IMR-90 (cell line): Measurements from ENCODE around the gene DNAH3. TPM values are rescaled to one million over a fixed set of nuclear protein-coding genes. Genes with fewer than 3 reads are reported as not detected.

Experiments used
- ATAC-seq: fragments of 200-7000 bp; cut with Tn5 transposase; 2 replicates; pipeline ENCODE4 v1.9.1; 2020; ENCODE audit warnings: low read depth, mild to moderate bottlenecking, moderate library complexity
- BruUV-seq: library from RNA; stranded (reverse); fragments of 400-500 nt; replicated peaks from 2 replicates; lab custom pipeline; 2021; lab: Mats Ljungman, UMichigan
- CTCF ChIA-PET: fragments of 300-600 bp; formaldehyde crosslinking; extraction: SDS; loops from one replicate; lab custom pipeline; 2021; ENCODE audit warnings: antibody characterized with exemption; lab: Yijun Ruan, JAX
- POLR2A ChIA-PET: fragments of 300-600 bp; sonication (Branson Sonifier 250); formaldehyde crosslinking; loops from one replicate; lab custom pipeline; 2022; ENCODE audit warnings: antibody characterized with exemption; ENCODE audit not compliant: unreplicated experiment; lab: Charles Lee
- DNase-seq: peaks from one replicate; pipeline ENCODE4 v3.0.0; 2013
- H2AFZ ChIP-seq: replicated peaks from 2 replicates; pipeline ENCODE3; 2013; ENCODE audit warnings: low read length, mild to moderate bottlenecking; ENCODE audit not compliant: poor library complexity
- H2AK5ac ChIP-seq: 2 replicates; pipeline ENCODE4 v1.6.1; 2013; ENCODE audit warnings: low read depth, low read length, inconsistent platforms
- H2AK9ac ChIP-seq: replicated peaks from 2 replicates; pipeline ENCODE3; 2013; ENCODE audit warnings: mild to moderate bottlenecking, low read depth, low read length, moderate library complexity; ENCODE audit not compliant: poor library complexity
- H2BK120ac ChIP-seq: 2 replicates; pipeline ENCODE4 v1.6.1; 2013; ENCODE audit warnings: low read depth, low read length, inconsistent platforms
- H2BK15ac ChIP-seq: 3 replicates; pipeline ENCODE4 v1.6.1; 2013; ENCODE audit warnings: low read depth, low read length, inconsistent platforms
- H2BK20ac ChIP-seq: 2 replicates; pipeline ENCODE4 v1.6.1; 2013; ENCODE audit warnings: low read depth, mild to moderate bottlenecking, inconsistent platforms, low read length, moderate library complexity
- H2BK5ac ChIP-seq: 2 replicates; pipeline ENCODE4 v1.6.1; 2013; ENCODE audit warnings: mild to moderate bottlenecking, low read depth, low read length, inconsistent platforms; ENCODE audit not compliant: poor library complexity, severe bottlenecking
- H3K14ac ChIP-seq: replicated peaks from 2 replicates; pipeline ENCODE4 v1.6.1; 2013; ENCODE audit warnings: low read depth, low read length, inconsistent platforms
- H3K18ac ChIP-seq: 2 replicates; pipeline ENCODE4 v1.6.1; 2013; ENCODE audit warnings: low read depth, low read length, control low read depth
- H3K23ac ChIP-seq: 2 replicates; pipeline ENCODE4 v1.6.1; 2013; ENCODE audit warnings: low read depth, low read length, inconsistent platforms
- H3K27ac ChIP-seq: 2 replicates; pipeline ENCODE4 v1.5.1; 2013; ENCODE audit warnings: mild to moderate bottlenecking, control low read depth, low read length; ENCODE audit not compliant: insufficient read depth
- H3K27me3 ChIP-seq: 2 replicates; pipeline ENCODE4 v1.6.1; 2013; ENCODE audit warnings: low read length; ENCODE audit not compliant: control insufficient read depth, insufficient read depth
- H3K36me3 ChIP-seq: 2 replicates; pipeline ENCODE4 v1.6.1; 2013; ENCODE audit warnings: low read length, mixed read lengths; ENCODE audit not compliant: control insufficient read depth, insufficient read depth
- H3K4ac ChIP-seq: 2 replicates; pipeline ENCODE4 v1.6.1; 2013; ENCODE audit warnings: low read depth, low read length, inconsistent platforms
- H3K4me1 ChIP-seq: 2 replicates; pipeline ENCODE4 v1.6.1; 2013; ENCODE audit warnings: low read length, mixed read lengths; ENCODE audit not compliant: control insufficient read depth, insufficient read depth
- H3K4me2 ChIP-seq: 2 replicates; pipeline ENCODE4 v1.6.1; 2013; ENCODE audit warnings: low read depth, mild to moderate bottlenecking, control low read depth, low read length, moderate library complexity
- H3K4me3 ChIP-seq: 2 replicates; pipeline ENCODE4 v1.5.1; 2013; ENCODE audit warnings: low read depth, mild to moderate bottlenecking, control low read depth, low read length, moderate library complexity; ENCODE audit not compliant: insufficient read depth
- H3K56ac ChIP-seq: 2 replicates; pipeline ENCODE4 v1.6.1; 2013; ENCODE audit warnings: low read length, inconsistent platforms; ENCODE audit not compliant: insufficient read depth; ENCODE audit errors: extremely low read depth
- H3K79me1 ChIP-seq, 2 experiments: 2 replicates each; pipeline ENCODE4 v1.6.1; 2013; ENCODE audit warnings: low read length in 2 of 2, inconsistent platforms in 1 of 2, low read depth in 1 of 2
- H3K9ac ChIP-seq: 2 replicates; pipeline ENCODE4 v1.6.1; 2013; ENCODE audit warnings: low read depth, low read length, control low read depth
- H3K9me1 ChIP-seq: 2 replicates; pipeline ENCODE4 v1.6.1; 2013; ENCODE audit warnings: low read length, inconsistent platforms; ENCODE audit not compliant: insufficient read depth
- H3K9me3 ChIP-seq: 2 replicates; pipeline ENCODE4 v1.6.1; 2013; ENCODE audit warnings: low read length; ENCODE audit not compliant: control insufficient read depth, insufficient read depth
- H4K20me1 ChIP-seq: 2 replicates; pipeline ENCODE4 v1.6.1; 2013; ENCODE audit warnings: low read length, inconsistent platforms; ENCODE audit not compliant: insufficient read depth
- H4K5ac ChIP-seq: 2 replicates; pipeline ENCODE4 v1.6.1; 2013; ENCODE audit warnings: mild to moderate bottlenecking, low read depth, low read length, control low read depth
- H4K8ac ChIP-seq, 2 experiments: 2 replicates each; pipeline ENCODE4 v1.6.1; 2013; ENCODE audit warnings: low read depth in 2 of 2, low read length in 2 of 2, control low read depth in 1 of 2, inconsistent platforms in 1 of 2
- H4K91ac ChIP-seq: 2 replicates; pipeline ENCODE4 v1.6.1; 2013; ENCODE audit warnings: low read depth, low read length, inconsistent platforms; ENCODE audit not compliant: insufficient read depth
- CEBPB ChIP-seq: IDR thresholded peaks from 2 replicates; pipeline ENCODE4 v1.6.1; 2012; ENCODE audit warnings: low read depth, low read length, improper control_type of control experiment
- MAZ ChIP-seq: IDR thresholded peaks from 2 replicates; pipeline ENCODE4 v1.6.1; 2012; ENCODE audit warnings: low read depth, mild to moderate bottlenecking, low read length, improper control_type of control experiment, moderate library complexity, borderline replicate concordance
- USF2 ChIP-seq: fragments of 150-350 bp; IDR thresholded peaks from 2 replicates; pipeline ENCODE4 v1.6.1; 2017; ENCODE audit warnings: mild to moderate bottlenecking, antibody characterized with exemption, low read length, low read depth
- WGBS, 2 experiments: methylation state at CpG; one replicate each; pipeline versions ENCODE4 v1.1.5 to v1.1.7; 2013; ENCODE audit warnings: missing lambda C conversion rate in 2 of 2; ENCODE audit not compliant: insufficient read length in 1 of 2; ENCODE audit errors: extremely low coverage in 2 of 2; 5-methylcytosine and 5-hydroxymethylcytosine counted together
- dilution Hi-C: fragments of 300-500 bp; cut with HindIII; formaldehyde crosslinking; loops from one replicate; pipeline ENCODE4 v1.14.3; 2018; ENCODE audit warnings: low sequenced_read_pairs; ENCODE audit not compliant: unreplicated experiment
- in situ Hi-C: fragments of 300-500 bp; cut with MboI; formaldehyde crosslinking; loops from 3 replicates; pipeline ENCODE4 v1.14.3; 2019; ENCODE audit warnings: low sequenced_read_pairs, inconsistent platforms, mixed read lengths
- intact Hi-C: fragments of 100-400 bp; cut with micrococcal nuclease; formaldehyde crosslinking; loops from 2 replicates; pipeline ENCODE4 v1.10.0; 2022
- polyA plus RNA-seq, 3 experiments: library from polyadenylated mRNA; depleted of rRNA; stranded (reverse); fragments of >200 nt; gene quantifications; 2 replicates each; pipeline ENCODE4 v1.2.3, GENCODE V29; 2012; ENCODE audit warnings: low replicate concordance in 1 of 3
- total RNA-seq: library from RNA; depleted of rRNA; stranded (reverse); fragments of >200 nt; gene quantifications from 2 replicates; pipeline ENCODE4 v1.2.3, GENCODE V29; 2012

The DNAH3 gene
- total and polyA plus RNA-seq, 2 of the 4 experiments (the other 2 are of a cell fraction), result not detected

- Histone ChIP-seq H3K36me3 (no peaks in the 10 kb centered on the region), H3K27me3 (no peaks in the 10 kb centered on the region), H4K8ac (peak overlapping the region in 1 of 2 experiments; percentile 3; a peak in 1 of 4 replicates), H3K27ac (no peak overlapping the region), H3K18ac (no peak overlapping the region), H2BK120ac (no peak overlapping the region), H3K4me3 (no peak overlapping the region), H3K9ac (no peak overlapping the region), H3K14ac (no peak overlapping the region), H3K56ac (no peak overlapping the region), H2AFZ (no peak overlapping the region), H2BK5ac (peak overlapping the region; percentile 30), H3K4me2 (no peak overlapping the region; the same call in 1 of the 2 replicates), H3K4ac (no peak overlapping the region), H4K5ac (no peak overlapping the region), H3K23ac (no peak overlapping the region), H3K9me1 (peaks cover 26% of the 10 kb centered on the region), H4K91ac (no peak overlapping the region), H4K20me1 (peaks cover 51% of the 10 kb centered on the region; the same call in 1 of the 2 replicates), H2AK5ac (no peak overlapping the region), H3K9me3 (no peaks in the 10 kb centered on the region), H2BK15ac (0 out of 3 replicates have a peak overlapping the region, but pooled peaks have one; percentile 6), H2BK20ac (no peak overlapping the region), H2AK9ac (no peak overlapping the region), H3K79me1 (peaks cover 10 to 79% of the 10 kb centered on the region in 2 experiments; a peak in 3 of 4 replicates), H3K4me1 (peaks cover 17% of the 10 kb centered on the region)
- ATAC-seq (peak; percentile 79), DNase-seq (peak; percentile 88)
- ChIA-PET CTCF (interaction anchor here (1.4 kb wide), 1 partner anchor 18 kb away, joined by 4 read pairs; no protein-coding TSS in a partner anchor), POLR2A (no interaction called here)
- BruUV-seq, result no TSS peak
- in situ Hi-C loops, result no loop called here
- no CpG with 5 or more reads among the region's 1 CpG for WGBS, 2 experiments
- dilution Hi-C loops, result no loop called here
- peak; percentile 85 for TF ChIP-seq CEBPB
- no peak for TF ChIP-seq USF2
- TF ChIP-seq MAZ, result 0 out of 2 replicates have a peak, but pooled peaks have one; percentile 13
- intact Hi-C loops, result loop anchor here (2.0 kb wide), 1 partner anchor 17 kb away; no protein-coding TSS in a partner anchor
Observed at GRCh38 chr16:20884240-20884556, 266.4 kb downstream of the DNAH3 start.
